T1000 (cell line): ENCODE results near the gene SUPT4H1.

Source experiments
- DNase-seq: peaks from one replicate; lab custom pipeline; 2025; ENCODE audit warnings: mixed read lengths; lab: John Stamatoyannopoulos, UW

The SUPT4H1 gene

GRCh38 chr17:58380207-58381123 lies 28.5 kb upstream of the SUPT4H1 start:
- no peak for DNase-seq

- no peak for DNase-seq
Measured at GRCh38 chr17:58379511-58379824, 27.5 kb upstream of the SUPT4H1 start.

- DNase-seq, result no peak
Measured at GRCh38 chr17:58378733-58379510, 26.9 kb upstream of the SUPT4H1 start.

GRCh38 chr17:58377661-58378060 lies 25.7 kb upstream of the SUPT4H1 start:
- DNase-seq, result no peak

- DNase-seq, result no peak
Measured at GRCh38 chr17:58377093-58377601, 25.1 kb upstream of the SUPT4H1 start.

- no peak for DNase-seq
Measured at GRCh38 chr17:58376472-58377000, 24.5 kb upstream of the SUPT4H1 start.

GRCh38 chr17:58375811-58376210 lies 23.8 kb upstream of the SUPT4H1 start:
- DNase-seq, result no peak

- no peak for DNase-seq
Measured at GRCh38 chr17:58375256-58375655, 23.3 kb upstream of the SUPT4H1 start.

- no peak for DNase-seq
Measured at GRCh38 chr17:58373923-58374322, 21.9 kb upstream of the SUPT4H1 start.

- no peak for DNase-seq
Measured at GRCh38 chr17:58373003-58373402, 21.0 kb upstream of the SUPT4H1 start.

- DNase-seq, result no peak
Measured at GRCh38 chr17:58371300-58371950, 19.4 kb upstream of the SUPT4H1 start.

- no peak for DNase-seq
Measured at GRCh38 chr17:58370716-58371115, 18.7 kb upstream of the SUPT4H1 start.

- no peak for DNase-seq
Measured at GRCh38 chr17:58370309-58370708, 18.3 kb upstream of the SUPT4H1 start.

GRCh38 chr17:58369214-58370031 lies 17.4 kb upstream of the SUPT4H1 start:
- no peak for DNase-seq

- DNase-seq, result no peak
Measured at GRCh38 chr17:58368860-58369213, 16.8 kb upstream of the SUPT4H1 start.

GRCh38 chr17:58367461-58367860 lies 15.5 kb upstream of the SUPT4H1 start:
- no peak for DNase-seq

GRCh38 chr17:58365980-58366595 lies 14.1 kb upstream of the SUPT4H1 start:
- DNase-seq, result no peak

- no peak for DNase-seq
Measured at GRCh38 chr17:58365185-58365979, 13.4 kb upstream of the SUPT4H1 start.

- DNase-seq, result no peak
Measured at GRCh38 chr17:58364270-58364942, 12.4 kb upstream of the SUPT4H1 start.
